HG03565 (cell line): Measurements from ENCODE around the gene ARIH1.

Experiments
- ATAC-seq: cut with Tn5 transposase; IDR thresholded peaks from one replicate; pipeline ENCODE4 v1.9.1; 2021; ENCODE audit warnings: mild to moderate bottlenecking, moderate library complexity; ENCODE audit not compliant: unreplicated experiment

The ARIH1 gene

GRCh38 chr15:72536506-72536905 is 62.4 kb downstream of the ARIH1 start:
- ATAC-seq, result no peak

- ATAC-seq, result no peak
Measured at GRCh38 chr15:72538931-72539330, 64.8 kb downstream of the ARIH1 start.

- no peak for ATAC-seq
Measured at GRCh38 chr15:72540606-72541237, 66.6 kb downstream of the ARIH1 start.

GRCh38 chr15:72541674-72542073 is 67.5 kb downstream of the ARIH1 start:
- ATAC-seq, result no peak

GRCh38 chr15:72545156-72545555 is 71.0 kb downstream of the ARIH1 start:
- ATAC-seq, result no peak

- no peak for ATAC-seq
Measured at GRCh38 chr15:72554471-72555425, 80.6 kb downstream of the ARIH1 start.

- no peak for ATAC-seq
Measured at GRCh38 chr15:72559781-72560180, 85.7 kb downstream of the ARIH1 start.

GRCh38 chr15:72560458-72560857 is 86.3 kb downstream of the ARIH1 start:
- ATAC-seq, result no peak

- ATAC-seq, result no peak
Measured at GRCh38 chr15:72562386-72562785, 88.3 kb downstream of the ARIH1 start.

GRCh38 chr15:72562878-72563277 is 88.7 kb downstream of the ARIH1 start:
- ATAC-seq, result no peak

GRCh38 chr15:72564091-72564490 is 90.0 kb downstream of the ARIH1 start:
- no peak for ATAC-seq

GRCh38 chr15:72566973-72567372 is 92.8 kb downstream of the ARIH1 start:
- no peak for ATAC-seq

GRCh38 chr15:72570059-72570458 is 95.9 kb downstream of the ARIH1 start:
- no peak for ATAC-seq

- ATAC-seq, result no peak
Measured at GRCh38 chr15:72579814-72580213, 105.7 kb downstream of the ARIH1 start.

- no peak for ATAC-seq
Measured at GRCh38 chr15:72584006-72584405, 109.9 kb downstream of the ARIH1 start.

- ATAC-seq, result no peak
Measured at GRCh38 chr15:72585025-72585424, 110.9 kb downstream of the ARIH1 start.

GRCh38 chr15:72585476-72586058 is 111.4 kb downstream of the ARIH1 start:
- no peak for ATAC-seq

GRCh38 chr15:72588096-72588495 is 114.0 kb downstream of the ARIH1 start:
- no peak for ATAC-seq

- no peak for ATAC-seq
Measured at GRCh38 chr15:72590427-72590826, 116.3 kb downstream of the ARIH1 start.

GRCh38 chr15:72591361-72591760 is 117.2 kb downstream of the ARIH1 start:
- no peak for ATAC-seq

- no peak for ATAC-seq
Measured at GRCh38 chr15:72592097-72592496, 118.0 kb downstream of the ARIH1 start.

- ATAC-seq, result no peak
Measured at GRCh38 chr15:72592676-72593075, 118.5 kb downstream of the ARIH1 start.
